Osteoblast (primary cell): ENCODE data around the gene TTC39B. TPM values are rescaled to one million over a fixed set of nuclear protein-coding genes. Genes with fewer than 3 reads are reported as not detected.

Experiments
- DNase-seq: peaks from one replicate; pipeline ENCODE4 v3.0.0; 2011; ENCODE audit warnings: low spot score, mixed read lengths; ENCODE audit not compliant: insufficient read length; ENCODE audit errors: missing footprints
- H2AFZ ChIP-seq: 2 replicates; pipeline ENCODE4 v1.6.0; 2011; ENCODE audit warnings: mild to moderate bottlenecking, low read length
- H3K27ac ChIP-seq: 2 replicates; pipeline ENCODE4 v1.5.1; 2011; ENCODE audit warnings: mild to moderate bottlenecking, low read depth, low read length, moderate library complexity
- H3K27me3 ChIP-seq: 2 replicates; pipeline ENCODE4 v1.6.0; 2012; ENCODE audit warnings: mild to moderate bottlenecking, control low read depth, inconsistent platforms, low read length, moderate library complexity; ENCODE audit not compliant: insufficient read depth
- H3K36me3 ChIP-seq: 2 replicates; pipeline ENCODE4 v1.5.1; 2011; ENCODE audit warnings: mild to moderate bottlenecking, low read length, control low read depth, moderate library complexity; ENCODE audit not compliant: insufficient read depth
- H3K4me1 ChIP-seq: 2 replicates; pipeline ENCODE4 v1.5.1; 2011; ENCODE audit warnings: mild to moderate bottlenecking, low read length, control low read depth, moderate library complexity; ENCODE audit not compliant: insufficient read depth
- H3K4me2 ChIP-seq: 2 replicates; pipeline ENCODE4 v1.6.0; 2011; ENCODE audit warnings: mild to moderate bottlenecking, low read length; ENCODE audit not compliant: insufficient read depth
- H3K4me3 ChIP-seq: fragments of 200-600 bp; sonication (generic); 3 replicates; pipeline ENCODE4 v1.5.1; 2012; ENCODE audit warnings: mild to moderate bottlenecking, low read length, inconsistent platforms; ENCODE audit not compliant: insufficient read depth
- H3K79me2 ChIP-seq: 2 replicates; pipeline ENCODE4 v1.6.0; 2012; ENCODE audit warnings: mild to moderate bottlenecking, low read length, control low read depth, inconsistent platforms; ENCODE audit not compliant: insufficient read depth
- H3K9me3 ChIP-seq: 2 replicates; pipeline ENCODE4 v1.5.1; 2011; ENCODE audit warnings: low read depth, low read length, control low read depth
- H4K20me1 ChIP-seq: 2 replicates; pipeline ENCODE4 v1.6.0; 2012; ENCODE audit warnings: mild to moderate bottlenecking, low read length, control low read depth; ENCODE audit not compliant: insufficient read depth
- total RNA-seq: library from RNA; depleted of rRNA; stranded (reverse); fragments of >200 nt; gene quantifications from 2 replicates; pipeline ENCODE4 v1.2.3, GENCODE V29; 2012
- TF ChIP-seq, protein P1 (sequence below): IDR thresholded peaks from 2 replicates; pipeline ENCODE4 v1.5.1; 2011; ENCODE audit warnings: mild to moderate bottlenecking, low read depth, low read length, moderate library complexity; ENCODE audit errors: extremely low read depth

TTC39B gene
- total RNA-seq, 1 donor, result 18.5 TPM

GRCh38 chr9:15192856-15193255, 114.2 kb downstream of the TTC39B start:
- Histone ChIP-seq H3K79me2 (no peaks in the 10 kb centered on the region), H3K4me2 (no peak overlapping the region), H4K20me1 (no peaks in the 10 kb centered on the region), H3K27ac (no peak overlapping the region), H3K4me1 (no peaks in the 10 kb centered on the region), H2AFZ (no peak overlapping the region), H3K27me3 (no peaks in the 10 kb centered on the region), H3K9me3 (no peaks in the 10 kb centered on the region), H3K4me3 (no peak overlapping the region), H3K36me3 (peaks cover 15% of the 10 kb centered on the region)
- no peak for DNase-seq
- TF ChIP-seq, protein P1, sequence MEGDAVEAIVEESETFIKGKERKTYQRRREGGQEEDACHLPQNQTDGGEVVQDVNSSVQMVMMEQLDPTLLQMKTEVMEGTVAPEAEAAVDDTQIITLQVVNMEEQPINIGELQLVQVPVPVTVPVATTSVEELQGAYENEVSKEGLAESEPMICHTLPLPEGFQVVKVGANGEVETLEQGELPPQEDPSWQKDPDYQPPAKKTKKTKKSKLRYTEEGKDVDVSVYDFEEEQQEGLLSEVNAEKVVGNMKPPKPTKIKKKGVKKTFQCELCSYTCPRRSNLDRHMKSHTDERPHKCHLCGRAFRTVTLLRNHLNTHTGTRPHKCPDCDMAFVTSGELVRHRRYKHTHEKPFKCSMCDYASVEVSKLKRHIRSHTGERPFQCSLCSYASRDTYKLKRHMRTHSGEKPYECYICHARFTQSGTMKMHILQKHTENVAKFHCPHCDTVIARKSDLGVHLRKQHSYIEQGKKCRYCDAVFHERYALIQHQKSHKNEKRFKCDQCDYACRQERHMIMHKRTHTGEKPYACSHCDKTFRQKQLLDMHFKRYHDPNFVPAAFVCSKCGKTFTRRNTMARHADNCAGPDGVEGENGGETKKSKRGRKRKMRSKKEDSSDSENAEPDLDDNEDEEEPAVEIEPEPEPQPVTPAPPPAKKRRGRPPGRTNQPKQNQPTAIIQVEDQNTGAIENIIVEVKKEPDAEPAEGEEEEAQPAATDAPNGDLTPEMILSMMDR, result no peak

GRCh38 chr9:15191378-15191777, 115.6 kb downstream of the TTC39B start:
- no peak overlapping the region for H3K4me2 ChIP-seq
- no peaks in the 10 kb centered on the region for H4K20me1 ChIP-seq
- no peak for DNase-seq
- H3K79me2 ChIP-seq, result no peaks in the 10 kb centered on the region
- H3K36me3 ChIP-seq, result peaks cover 19% of the 10 kb centered on the region
- no peaks in the 10 kb centered on the region for H3K4me1 ChIP-seq
- H3K27ac ChIP-seq, result no peak overlapping the region
- H2AFZ ChIP-seq, result no peak overlapping the region
- H3K27me3 ChIP-seq, result no peaks in the 10 kb centered on the region
- TF ChIP-seq, protein P1, result no peak
- no peak overlapping the region for H3K4me3 ChIP-seq
- H3K9me3 ChIP-seq, result no peaks in the 10 kb centered on the region

DNA sequence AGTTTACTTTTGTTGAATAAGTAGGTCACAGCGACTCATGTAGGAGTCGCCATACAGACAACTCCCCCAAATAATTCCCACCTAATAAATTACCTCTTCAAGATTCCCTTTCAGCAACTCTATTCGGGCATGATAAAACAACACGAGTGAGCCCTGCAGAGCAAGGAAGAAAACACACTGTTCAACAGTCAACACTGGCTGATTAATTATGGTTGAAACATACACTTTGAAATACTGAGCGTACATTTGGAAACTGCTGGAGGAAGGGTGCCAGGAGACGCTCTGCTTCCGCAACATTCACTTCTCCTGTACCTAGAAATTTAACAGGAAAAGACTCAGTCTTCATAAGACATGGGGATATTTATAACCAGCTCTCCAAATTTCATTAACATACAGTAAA, 117.5 kb downstream of the TTC39B start:
- H3K27ac ChIP-seq, result no peak overlapping the region
- TF ChIP-seq, protein P1, result no peak
- no peaks in the 10 kb centered on the region for H3K9me3 ChIP-seq
- no peak overlapping the region for H2AFZ ChIP-seq
- H3K4me3 ChIP-seq, result no peak overlapping the region
- H3K4me2 ChIP-seq, result no peak overlapping the region
- no peaks in the 10 kb centered on the region for H3K27me3 ChIP-seq
- peaks cover 19% of the 10 kb centered on the region for H3K36me3 ChIP-seq
- DNase-seq, result no peak
- H3K79me2 ChIP-seq, result no peaks in the 10 kb centered on the region
- H4K20me1 ChIP-seq, result no peaks in the 10 kb centered on the region
- no peaks in the 10 kb centered on the region for H3K4me1 ChIP-seq

DNA sequence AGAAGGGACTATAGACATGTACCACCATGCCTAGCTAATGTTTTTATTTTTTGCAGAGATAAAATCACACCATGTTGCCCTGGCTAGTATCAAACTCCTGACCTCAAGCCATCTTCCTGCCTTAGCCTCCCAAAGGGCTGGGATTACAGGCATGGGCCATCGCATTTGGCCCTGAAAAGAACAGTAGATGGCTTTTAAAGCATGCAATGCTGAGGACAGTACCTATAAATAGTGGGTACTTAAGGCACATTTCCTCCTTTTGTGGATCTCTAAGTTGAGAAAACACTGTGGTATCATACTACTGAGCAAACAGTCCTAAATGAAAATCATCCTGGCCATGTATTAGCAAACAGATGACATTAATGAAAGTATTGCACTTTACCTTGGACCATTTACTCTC, 119.4 kb downstream of the TTC39B start:
- no peak for DNase-seq

More for the DNA sequence above, 119.4 kb downstream of the TTC39B start:
- Histone ChIP-seq H3K36me3 (peaks cover 17% of the 10 kb centered on the region), H4K20me1 (no peaks in the 10 kb centered on the region), H3K27ac (no peak overlapping the region), H3K4me2 (no peak overlapping the region), H3K27me3 (no peaks in the 10 kb centered on the region), H3K9me3 (no peaks in the 10 kb centered on the region), H2AFZ (no peak overlapping the region), H3K79me2 (no peaks in the 10 kb centered on the region), H3K4me1 (no peaks in the 10 kb centered on the region), H3K4me3 (no peak overlapping the region)
- TF ChIP-seq, protein P1, result no peak
